ENCODE data around the gene OTOG.

The OTOG gene

DNA sequence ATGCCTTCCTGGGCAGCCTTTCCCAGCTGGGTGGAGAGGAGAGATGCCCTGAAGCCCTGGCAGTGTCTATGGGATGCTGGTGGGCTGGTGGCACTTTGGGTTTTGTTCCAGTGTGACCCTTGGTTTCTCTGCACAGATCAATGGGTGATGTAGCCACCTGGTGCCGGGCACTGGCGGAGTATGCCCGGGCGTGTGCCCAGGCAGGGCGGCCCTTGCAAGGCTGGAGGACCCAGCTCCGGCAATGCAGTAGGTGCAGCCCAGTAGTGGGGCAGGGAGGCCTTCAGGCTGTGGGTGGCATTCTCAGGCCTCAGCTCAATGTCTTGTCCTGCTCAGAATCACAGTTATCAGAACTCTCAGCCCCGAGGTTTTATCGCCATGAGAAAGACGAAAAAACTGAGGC lies 11.9 kb downstream of the OTOG start:
- no peak for DNase-seq (ENCODE audit: low read depth)
- TF ChIP-seq POLR2A (IDR thresholded peaks at IDR 0.05; ENCODE audit: extremely low read depth, insufficient read length) (no peak), MYC (IDR thresholded peaks at IDR 0.05; ENCODE audit: low read depth, low read length) (no peak)
- TF ChIP-seq, protein P1, sequence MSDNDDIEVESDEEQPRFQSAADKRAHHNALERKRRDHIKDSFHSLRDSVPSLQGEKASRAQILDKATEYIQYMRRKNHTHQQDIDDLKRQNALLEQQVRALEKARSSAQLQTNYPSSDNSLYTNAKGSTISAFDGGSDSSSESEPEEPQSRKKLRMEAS (IDR thresholded peaks at IDR 0.05; ENCODE audit: low read depth, low read length) = no peak
- TF ChIP-seq, protein P2, sequence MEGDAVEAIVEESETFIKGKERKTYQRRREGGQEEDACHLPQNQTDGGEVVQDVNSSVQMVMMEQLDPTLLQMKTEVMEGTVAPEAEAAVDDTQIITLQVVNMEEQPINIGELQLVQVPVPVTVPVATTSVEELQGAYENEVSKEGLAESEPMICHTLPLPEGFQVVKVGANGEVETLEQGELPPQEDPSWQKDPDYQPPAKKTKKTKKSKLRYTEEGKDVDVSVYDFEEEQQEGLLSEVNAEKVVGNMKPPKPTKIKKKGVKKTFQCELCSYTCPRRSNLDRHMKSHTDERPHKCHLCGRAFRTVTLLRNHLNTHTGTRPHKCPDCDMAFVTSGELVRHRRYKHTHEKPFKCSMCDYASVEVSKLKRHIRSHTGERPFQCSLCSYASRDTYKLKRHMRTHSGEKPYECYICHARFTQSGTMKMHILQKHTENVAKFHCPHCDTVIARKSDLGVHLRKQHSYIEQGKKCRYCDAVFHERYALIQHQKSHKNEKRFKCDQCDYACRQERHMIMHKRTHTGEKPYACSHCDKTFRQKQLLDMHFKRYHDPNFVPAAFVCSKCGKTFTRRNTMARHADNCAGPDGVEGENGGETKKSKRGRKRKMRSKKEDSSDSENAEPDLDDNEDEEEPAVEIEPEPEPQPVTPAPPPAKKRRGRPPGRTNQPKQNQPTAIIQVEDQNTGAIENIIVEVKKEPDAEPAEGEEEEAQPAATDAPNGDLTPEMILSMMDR (IDR thresholded peaks at IDR 0.05; ENCODE audit: low read depth, low read length) = no peak
- H3K4me3 ChIP-seq (ENCODE audit: low read depth, low read length) = no peak overlapping the region

DNA sequence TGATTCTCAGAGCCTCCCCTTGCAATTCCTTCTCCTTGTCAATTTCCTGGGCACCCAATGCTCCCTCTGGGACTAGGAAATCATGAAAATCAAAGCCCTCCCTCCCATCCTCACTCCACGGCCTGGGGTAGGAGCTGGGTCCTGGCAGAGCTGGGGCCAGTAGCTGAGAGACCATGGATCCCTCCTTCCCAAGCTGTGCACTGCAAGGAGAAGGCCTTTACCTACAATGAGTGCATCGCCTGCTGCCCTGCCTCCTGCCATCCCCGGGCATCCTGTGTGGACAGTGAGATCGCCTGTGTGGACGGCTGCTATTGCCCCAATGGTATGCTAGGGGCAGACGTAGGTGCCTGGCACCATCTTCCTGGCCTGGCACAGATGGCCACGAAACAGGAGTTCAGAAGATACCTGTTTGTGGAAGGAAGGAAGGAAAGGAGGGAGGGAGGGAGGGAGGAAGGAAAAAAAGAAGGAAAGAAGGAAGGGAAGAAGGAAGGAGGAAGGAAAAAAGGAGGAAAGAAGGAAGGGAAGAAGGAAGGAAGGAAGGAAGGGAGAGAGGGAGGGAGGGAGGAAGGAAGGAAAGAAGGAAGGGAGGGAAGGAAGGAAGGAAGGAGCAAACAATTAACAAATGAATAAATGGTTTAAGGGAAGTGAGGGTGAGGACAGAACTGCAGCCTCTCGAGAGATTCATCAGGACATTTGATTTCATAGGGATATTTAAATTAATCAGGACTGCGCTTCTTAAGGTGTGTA lies 12.5 kb downstream of the OTOG start:
- DNase-seq (ENCODE audit: low read depth) = no peak
- no peak for TF ChIP-seq MYC (IDR thresholded peaks at IDR 0.05; ENCODE audit: low read depth, low read length)
- no peak for TF ChIP-seq POLR2A (IDR thresholded peaks at IDR 0.05; ENCODE audit: extremely low read depth, insufficient read length)
- TF ChIP-seq, protein P2 (IDR thresholded peaks at IDR 0.05; ENCODE audit: low read depth, low read length) = no peak
- TF ChIP-seq, protein P1 (IDR thresholded peaks at IDR 0.05; ENCODE audit: low read depth, low read length) = no peak

DNA sequence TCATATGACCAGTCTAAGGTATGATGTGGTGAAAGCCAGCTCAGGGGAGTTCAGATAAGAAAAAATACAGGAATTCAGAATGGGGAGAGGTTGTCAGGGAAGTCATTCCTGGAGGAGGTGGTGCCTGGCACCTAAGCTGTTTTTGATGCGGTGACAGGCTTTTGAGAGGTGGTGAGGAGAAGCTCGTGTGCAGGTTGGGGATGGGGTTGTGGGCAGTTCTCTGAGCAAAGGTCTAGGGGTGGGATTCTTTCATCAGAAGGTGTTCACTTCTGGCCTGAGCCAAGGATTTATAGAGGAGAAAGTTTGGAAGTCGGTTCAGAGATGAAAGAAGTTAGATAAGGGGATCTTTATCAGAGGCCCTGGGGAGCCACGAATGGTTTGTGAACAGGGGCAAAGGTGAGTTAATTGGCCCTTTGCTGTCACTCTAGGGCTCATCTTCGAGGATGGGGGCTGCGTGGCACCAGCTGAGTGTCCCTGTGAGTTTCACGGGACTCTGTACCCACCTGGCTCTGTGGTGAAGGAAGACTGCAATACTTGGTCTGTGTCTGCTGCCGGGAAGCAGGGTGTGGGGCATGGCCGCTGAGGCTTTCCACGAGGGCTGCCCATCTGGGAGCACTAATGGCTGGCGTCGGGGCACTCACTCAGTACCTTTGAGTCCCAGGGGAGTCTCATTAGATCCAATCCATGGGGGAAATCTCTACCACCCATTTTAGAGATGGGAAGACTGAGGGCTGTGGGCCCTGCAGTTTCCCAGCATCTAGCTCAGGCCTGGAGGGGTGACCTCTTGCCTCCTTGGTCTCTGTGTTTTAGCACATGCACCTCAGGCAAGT lies 13.4 kb downstream of the OTOG start:
- TF ChIP-seq MYC (IDR thresholded peaks at IDR 0.05; ENCODE audit: low read depth, low read length) (no peak), POLR2A (IDR thresholded peaks at IDR 0.05; ENCODE audit: extremely low read depth, insufficient read length) (no peak)
- TF ChIP-seq, protein P1 (IDR thresholded peaks at IDR 0.05; ENCODE audit: low read depth, low read length) = no peak
- TF ChIP-seq, protein P2 (IDR thresholded peaks at IDR 0.05; ENCODE audit: low read depth, low read length) = no peak
- no peak overlapping the region for H3K4me3 ChIP-seq (ENCODE audit: low read depth, low read length)
- no peak for DNase-seq (ENCODE audit: low read depth)

More for the DNA sequence above, 12.5 kb downstream of the OTOG start:
- no peak overlapping the region for H3K4me3 ChIP-seq (ENCODE audit: low read depth, low read length)

DNA sequence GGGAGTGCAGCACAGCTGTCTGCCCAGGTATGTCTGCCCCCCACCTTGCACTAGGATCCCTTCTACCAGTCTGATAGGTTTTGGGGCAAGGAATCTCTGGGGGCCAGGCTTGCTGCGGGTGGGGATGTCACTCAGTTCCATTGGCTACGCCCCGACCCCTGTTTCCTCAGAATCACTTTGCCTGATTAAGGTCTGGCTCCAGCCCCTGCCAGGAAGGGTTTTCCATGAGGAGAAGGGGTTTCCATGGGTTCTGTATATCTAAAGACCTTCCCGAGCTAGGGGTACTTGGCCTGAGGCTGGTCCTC lies 14.0 kb downstream of the OTOG start:
- no peak overlapping the region for H3K4me3 ChIP-seq (ENCODE audit: low read depth, low read length)
- DNase-seq (ENCODE audit: low read depth) = no peak
- TF ChIP-seq POLR2A (IDR thresholded peaks at IDR 0.05; ENCODE audit: extremely low read depth, insufficient read length) (no peak), MYC (IDR thresholded peaks at IDR 0.05; ENCODE audit: low read depth, low read length) (no peak)
- TF ChIP-seq, protein P2 (IDR thresholded peaks at IDR 0.05; ENCODE audit: low read depth, low read length) = no peak
- TF ChIP-seq, protein P1 (IDR thresholded peaks at IDR 0.05; ENCODE audit: low read depth, low read length) = no peak

DNA sequence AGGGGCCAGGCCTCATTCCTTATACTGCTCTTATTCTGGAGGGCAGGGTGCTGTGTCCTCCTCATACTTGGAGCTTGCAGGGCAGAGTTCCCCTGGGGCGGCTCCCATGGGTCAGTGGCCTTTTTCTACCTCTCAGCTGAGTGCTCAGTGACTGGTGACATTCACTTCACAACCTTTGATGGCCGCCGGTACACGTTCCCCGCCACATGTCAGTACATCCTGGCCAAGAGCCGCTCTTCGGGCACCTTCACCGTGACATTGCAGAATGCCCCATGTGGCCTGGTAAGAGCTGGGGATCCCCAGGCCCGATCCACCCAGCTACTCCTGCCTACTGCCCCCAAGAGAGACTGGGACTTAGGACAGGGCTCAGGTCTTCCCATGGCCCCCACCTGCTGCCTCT lies 14.5 kb downstream of the OTOG start:
- TF ChIP-seq MYC (IDR thresholded peaks at IDR 0.05; ENCODE audit: low read depth, low read length) (no peak), POLR2A (IDR thresholded peaks at IDR 0.05; ENCODE audit: extremely low read depth, insufficient read length) (no peak)
- TF ChIP-seq, protein P1 (IDR thresholded peaks at IDR 0.05; ENCODE audit: low read depth, low read length) = no peak
- TF ChIP-seq, protein P2 (IDR thresholded peaks at IDR 0.05; ENCODE audit: low read depth, low read length) = no peak
- H3K4me3 ChIP-seq (ENCODE audit: low read depth, low read length) = no peak overlapping the region
- peak; percentile 9 for DNase-seq (ENCODE audit: low read depth)

Data from NB4 (cell line).